Prostate gland (tissue), 2 donors: ENCODE measurements around the gene RPS15. TPM values are rescaled to one million over a fixed set of nuclear protein-coding genes. Genes with fewer than 3 reads are reported as not detected.

Experiments
- DNase-seq: peaks from one replicate; pipeline ENCODE4 v3.0.0-alpha.2; 2019; ENCODE audit warnings: low spot score
- H3K27ac ChIP-seq, 2 donors: fragments of 200-600 bp; sonication (generic); 2 replicates each; pipeline ENCODE4 v1.5.1; 2017 to 2019
- H3K27me3 ChIP-seq: fragments of 200-600 bp; sonication (generic); replicated peaks from 2 replicates; pipeline ENCODE4 v1.5.1; 2019; ENCODE audit not compliant: insufficient read depth
- H3K36me3 ChIP-seq, 2 donors: fragments of 200-600 bp; sonication (generic); 1 replicate in 1 of 2; 2 replicates in 1 of 2; pipeline versions ENCODE4 v1.5.1 to v1.8.1; 2017 to 2019
- H3K4me1 ChIP-seq: fragments of 200-600 bp; sonication (generic); replicated peaks from 2 replicates; pipeline ENCODE4 v1.5.1; 2019
- H3K4me3 ChIP-seq, 2 donors: fragments of 200-600 bp; sonication (generic); 2 replicates each; pipeline ENCODE4 v1.5.1; 2017 to 2019
- H3K9me3 ChIP-seq: fragments of 200-600 bp; sonication (generic); 2 replicates; pipeline ENCODE4 v1.5.1; 2017
- POLR2A ChIP-seq: fragments of 450-650 bp; IDR thresholded peaks from one replicate; pipeline ENCODE4 v1.6.1; 2016; ENCODE audit warnings: antibody characterized with exemption, mild to moderate bottlenecking
- POLR2AphosphoS5 ChIP-seq: sonication (generic); formaldehyde crosslinking; IDR thresholded peaks from one replicate; pipeline ENCODE4 v1.6.1; 2017; ENCODE audit warnings: antibody characterized with exemption
- WGBS: methylation state at CpG from one replicate; pipeline ENCODE4 v1.1.5; 2018; 5-methylcytosine and 5-hydroxymethylcytosine counted together
- intact Hi-C: fragments of 100-400 bp; cut with DNase I; formaldehyde crosslinking; loops from one replicate; pipeline ENCODE4 v1.14.2; 2022
- total RNA-seq, 2 donors: library from RNA; depleted of rRNA; stranded (reverse); fragments of >200 nt; gene quantifications; one replicate each; pipeline ENCODE4 v1.1.0, GENCODE V29; 2016
- TF ChIP-seq, protein P1 (sequence below), 4 experiments: fragments of 200-600 bp in 2 of 4; fragments of 450-650 bp in 2 of 4; sonication (generic) in 2 of 4; IDR thresholded peaks; 1 replicate in 3 of 4; 2 replicates in 1 of 4; pipeline ENCODE4 v1.5.1; 2016 to 2019; ENCODE audit warnings: antibody characterized with exemption in 4 of 4, mild to moderate bottlenecking in 2 of 4, moderate library complexity in 2 of 4

The RPS15 gene
- total RNA-seq, 2 donors from 2014 or later, result 3,102 to 5,853 TPM

DNA sequence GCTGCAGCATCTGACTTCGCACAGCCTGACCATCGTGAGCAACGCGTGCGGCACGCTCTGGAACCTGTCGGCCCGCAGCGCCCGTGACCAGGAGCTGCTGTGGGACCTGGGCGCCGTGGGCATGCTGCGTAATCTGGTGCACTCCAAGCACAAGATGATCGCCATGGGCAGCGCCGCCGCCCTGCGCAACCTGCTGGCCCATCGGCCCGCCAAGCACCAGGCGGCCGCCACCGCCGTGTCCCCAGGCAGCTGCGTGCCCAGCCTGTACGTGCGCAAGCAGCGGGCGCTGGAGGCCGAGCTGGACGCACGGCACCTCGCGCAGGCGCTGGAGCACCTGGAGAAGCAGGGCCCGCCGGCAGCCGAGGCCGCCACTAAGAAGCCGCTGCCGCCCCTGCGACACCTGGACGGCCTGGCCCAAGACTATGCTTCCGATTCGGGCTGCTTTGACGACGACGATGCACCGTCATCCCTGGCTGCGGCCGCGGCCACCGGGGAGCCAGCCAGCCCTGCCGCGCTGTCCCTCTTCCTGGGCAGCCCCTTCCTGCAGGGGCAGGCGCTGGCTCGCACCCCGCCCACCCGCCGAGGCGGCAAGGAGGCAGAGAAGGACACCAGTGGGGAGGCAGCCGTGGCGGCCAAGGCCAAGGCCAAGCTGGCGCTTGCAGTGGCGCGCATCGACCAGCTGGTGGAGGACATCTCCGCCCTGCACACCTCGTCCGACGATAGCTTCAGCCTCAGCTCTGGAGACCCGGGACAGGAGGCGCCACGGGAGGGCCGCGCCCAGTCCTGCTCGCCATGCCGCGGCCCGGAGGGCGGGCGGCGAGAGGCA lies 27.2 kb downstream of the RPS15 start:
- H3K4me1 ChIP-seq, result peaks cover 15% of the 10 kb centered on the region
- 43% methylated on average over 60 of the region's 83 CpGs for WGBS
- no peaks in the 10 kb centered on the region for H3K36me3 ChIP-seq
- peaks cover 26% of the 10 kb centered on the region for H3K27me3 ChIP-seq
- no peaks in the 10 kb centered on the region for H3K9me3 ChIP-seq
- TF ChIP-seq, protein P1, sequence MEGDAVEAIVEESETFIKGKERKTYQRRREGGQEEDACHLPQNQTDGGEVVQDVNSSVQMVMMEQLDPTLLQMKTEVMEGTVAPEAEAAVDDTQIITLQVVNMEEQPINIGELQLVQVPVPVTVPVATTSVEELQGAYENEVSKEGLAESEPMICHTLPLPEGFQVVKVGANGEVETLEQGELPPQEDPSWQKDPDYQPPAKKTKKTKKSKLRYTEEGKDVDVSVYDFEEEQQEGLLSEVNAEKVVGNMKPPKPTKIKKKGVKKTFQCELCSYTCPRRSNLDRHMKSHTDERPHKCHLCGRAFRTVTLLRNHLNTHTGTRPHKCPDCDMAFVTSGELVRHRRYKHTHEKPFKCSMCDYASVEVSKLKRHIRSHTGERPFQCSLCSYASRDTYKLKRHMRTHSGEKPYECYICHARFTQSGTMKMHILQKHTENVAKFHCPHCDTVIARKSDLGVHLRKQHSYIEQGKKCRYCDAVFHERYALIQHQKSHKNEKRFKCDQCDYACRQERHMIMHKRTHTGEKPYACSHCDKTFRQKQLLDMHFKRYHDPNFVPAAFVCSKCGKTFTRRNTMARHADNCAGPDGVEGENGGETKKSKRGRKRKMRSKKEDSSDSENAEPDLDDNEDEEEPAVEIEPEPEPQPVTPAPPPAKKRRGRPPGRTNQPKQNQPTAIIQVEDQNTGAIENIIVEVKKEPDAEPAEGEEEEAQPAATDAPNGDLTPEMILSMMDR (IDR thresholded peaks at IDR 0.05), result peak in 3 of 4 experiments; percentile 9 to 61 (median 53)
- TF ChIP-seq POLR2A, result no peak
- TF ChIP-seq POLR2AphosphoS5, result no peak
- no peak overlapping the region for H3K27ac ChIP-seq
- DNase-seq, result peak; percentile 41
- no peak overlapping the region for H3K4me3 ChIP-seq
- intact Hi-C loops, result no loop called here

DNA sequence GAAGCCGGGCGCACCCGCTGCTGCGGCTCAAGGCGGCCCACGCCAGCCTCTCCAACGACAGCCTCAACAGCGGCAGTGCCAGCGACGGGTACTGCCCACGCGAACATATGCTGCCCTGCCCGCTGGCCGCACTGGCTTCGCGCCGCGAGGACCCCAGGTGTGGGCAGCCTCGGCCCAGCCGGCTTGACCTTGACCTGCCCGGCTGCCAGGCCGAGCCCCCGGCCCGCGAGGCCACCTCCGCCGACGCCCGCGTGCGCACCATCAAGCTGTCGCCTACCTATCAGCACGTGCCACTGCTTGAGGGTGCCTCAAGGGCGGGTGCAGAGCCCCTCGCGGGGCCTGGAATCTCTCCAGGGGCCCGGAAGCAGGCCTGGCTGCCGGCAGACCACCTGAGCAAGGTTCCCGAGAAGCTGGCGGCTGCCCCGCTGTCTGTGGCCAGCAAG lies 27.8 kb downstream of the RPS15 start:
- intact Hi-C loops, result no loop called here
- no peaks in the 10 kb centered on the region for H3K36me3 ChIP-seq
- DNase-seq, result no peak
- H3K27me3 ChIP-seq, result peaks cover 31% of the 10 kb centered on the region
- H3K4me3 ChIP-seq, result no peak overlapping the region
- no peak overlapping the region for H3K27ac ChIP-seq
- H3K4me1 ChIP-seq, result peaks cover 21% of the 10 kb centered on the region
- 39% methylated on average over 21 of the region's 41 CpGs for WGBS
- no peaks in the 10 kb centered on the region for H3K9me3 ChIP-seq
- TF ChIP-seq POLR2A (no peak), POLR2AphosphoS5 (no peak)
- TF ChIP-seq, protein P1 (IDR thresholded peaks at IDR 0.05), result no peak

DNA sequence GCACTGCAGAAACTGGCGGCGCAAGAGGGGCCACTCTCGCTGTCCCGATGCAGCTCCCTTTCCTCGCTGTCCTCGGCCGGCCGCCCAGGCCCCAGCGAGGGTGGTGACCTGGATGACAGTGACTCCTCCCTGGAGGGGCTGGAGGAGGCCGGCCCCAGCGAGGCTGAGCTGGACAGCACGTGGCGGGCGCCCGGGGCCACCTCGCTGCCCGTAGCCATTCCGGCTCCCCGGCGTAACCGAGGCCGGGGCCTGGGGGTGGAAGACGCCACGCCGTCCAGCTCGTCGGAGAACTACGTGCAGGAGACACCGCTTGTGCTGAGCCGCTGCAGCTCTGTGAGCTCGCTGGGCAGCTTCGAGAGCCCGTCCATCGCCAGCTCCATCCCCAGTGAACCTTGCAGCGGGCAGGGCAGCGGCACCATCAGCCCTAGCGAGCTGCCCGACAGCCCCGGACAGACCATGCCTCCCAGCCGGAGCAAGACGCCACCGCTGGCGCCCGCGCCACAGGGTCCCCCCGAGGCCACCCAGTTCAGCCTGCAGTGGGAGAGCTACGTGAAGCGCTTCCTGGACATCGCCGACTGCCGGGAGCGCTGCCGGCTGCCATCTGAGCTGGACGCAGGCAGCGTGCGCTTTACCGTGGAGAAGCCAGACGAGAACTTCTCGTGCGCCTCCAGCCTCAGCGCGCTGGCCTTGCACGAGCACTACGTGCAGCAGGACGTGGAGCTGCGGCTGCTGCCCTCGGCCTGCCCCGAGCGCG lies 28.4 kb downstream of the RPS15 start:
- no peak for TF ChIP-seq POLR2A
- TF ChIP-seq, protein P1 (IDR thresholded peaks at IDR 0.05), result no peak
- TF ChIP-seq POLR2AphosphoS5, result no peak
- peaks cover 22% of the 10 kb centered on the region for H3K4me1 ChIP-seq
- WGBS, result 35% methylated on average over 56 of the region's 70 CpGs
- H3K36me3 ChIP-seq, result no peaks in the 10 kb centered on the region
- H3K4me3 ChIP-seq, result no peak overlapping the region
- peaks cover 34% of the 10 kb centered on the region for H3K27me3 ChIP-seq
- no peak for DNase-seq
- H3K9me3 ChIP-seq, result no peaks in the 10 kb centered on the region
- H3K27ac ChIP-seq, result no peak overlapping the region
- intact Hi-C loops, result no loop called here

DNA sequence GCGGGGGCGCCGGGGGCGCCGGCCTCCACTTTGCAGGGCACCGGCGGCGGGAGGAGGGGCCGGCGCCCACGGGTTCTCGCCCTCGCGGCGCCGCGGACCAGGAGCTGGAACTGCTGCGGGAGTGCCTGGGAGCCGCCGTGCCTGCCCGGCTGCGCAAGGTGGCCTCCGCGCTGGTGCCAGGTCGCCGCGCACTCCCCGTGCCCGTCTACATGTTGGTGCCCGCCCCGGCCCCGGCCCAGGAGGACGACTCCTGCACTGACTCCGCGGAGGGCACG lies 29.0 kb downstream of the RPS15 start:
- H3K27ac ChIP-seq, result no peak overlapping the region
- no peaks in the 10 kb centered on the region for H3K9me3 ChIP-seq
- no peaks in the 10 kb centered on the region for H3K36me3 ChIP-seq
- intact Hi-C loops, result no loop called here
- peaks cover 22% of the 10 kb centered on the region for H3K4me1 ChIP-seq
- peaks cover 36% of the 10 kb centered on the region for H3K27me3 ChIP-seq
- no peak for TF ChIP-seq POLR2A
- no peak for TF ChIP-seq POLR2AphosphoS5
- TF ChIP-seq, protein P1 (IDR thresholded peaks at IDR 0.05), result no peak
- H3K4me3 ChIP-seq, result no peak overlapping the region
- 1% methylated on average over 12 of the region's 36 CpGs for WGBS
- DNase-seq, result no peak
